EH (cell line): Measurements from ENCODE around the gene SOX21.
A peak's percentile ranks its signal among the peaks of the same experiment; 100 is the strongest.

Source experiments
- DNase-seq: peaks from one replicate; pipeline ENCODE4 v3.0.0-alpha.2; 2015; ENCODE audit warnings: low read depth

SOX21 gene

GRCh38 chr13:94679614-94680013 is 32.7 kb downstream of the SOX21 start:
- no peak for DNase-seq

GRCh38 chr13:94678845-94679244 is 33.5 kb downstream of the SOX21 start:
- DNase-seq = no peak

GRCh38 chr13:94677799-94678198 is 34.5 kb downstream of the SOX21 start:
- DNase-seq = no peak

GRCh38 chr13:94674609-94675348 is 37.6 kb downstream of the SOX21 start:
- peak; percentile 43 for DNase-seq

- no peak for DNase-seq
Observed at GRCh38 chr13:94673851-94674250, 38.5 kb downstream of the SOX21 start.

GRCh38 chr13:94672400-94672799 is 39.9 kb downstream of the SOX21 start:
- DNase-seq = no peak

GRCh38 chr13:94667190-94667589 is 45.2 kb downstream of the SOX21 start:
- no peak for DNase-seq

- DNase-seq = no peak
Observed at GRCh38 chr13:94666065-94666464, 46.3 kb downstream of the SOX21 start.

GRCh38 chr13:94664889-94665288 is 47.5 kb downstream of the SOX21 start:
- no peak for DNase-seq

- peak; percentile 3 for DNase-seq
Observed at GRCh38 chr13:94662274-94662945, 49.9 kb downstream of the SOX21 start.

- no peak for DNase-seq
Observed at GRCh38 chr13:94661406-94661805, 50.9 kb downstream of the SOX21 start.

GRCh38 chr13:94660695-94661326 is 51.5 kb downstream of the SOX21 start:
- DNase-seq = peak; percentile 39
